B cell (primary cell): ENCODE measurements around the gene SFXN3. TPM values are rescaled to one million over a fixed set of nuclear protein-coding genes. Genes with fewer than 3 reads are reported as not detected.

Source experiments
- ATAC-seq: fragments of 200-7000 bp; cut with Tn5 transposase; one replicate; pipeline ENCODE4 v1.10.0; 2021; ENCODE audit warnings: low read depth, mild to moderate bottlenecking, moderate number of reproducible peaks, moderate library complexity
- CTCF ChIA-PET: fragments of 350-600 bp; sonication (Branson Sonifier 250); formaldehyde crosslinking; loops from one replicate; lab custom pipeline; 2021; ENCODE audit warnings: antibody characterized with exemption, inconsistent platforms; lab: Charles Lee
- POLR2A ChIA-PET: fragments of 350-600 bp; sonication (Branson Sonifier 250); formaldehyde crosslinking; loops from one replicate; lab custom pipeline; 2021; ENCODE audit warnings: antibody characterized with exemption; lab: Charles Lee
- DNase-seq: peaks from one replicate; pipeline ENCODE4 v3.0.0; 2013
- H2AFZ ChIP-seq: 2 replicates; pipeline ENCODE4 v1.6.1; 2012; ENCODE audit warnings: mild to moderate bottlenecking, low read depth, low read length; ENCODE audit not compliant: insufficient read depth, poor library complexity, severe bottlenecking
- H3K27ac ChIP-seq, 2 donors: 1 replicate in 1 of 2; 2 replicates in 1 of 2; pipeline ENCODE4 v1.5.1; 2012 to 2013; ENCODE audit warnings: low read length in 2 of 2, mild to moderate bottlenecking in 2 of 2, moderate library complexity in 1 of 2
- H3K27me3 ChIP-seq, 4 experiments: fragments of 200-600 bp in 1 of 4; sonication (generic) in 1 of 4; replicated peaks in 1 of 4; 1 replicate in 2 of 4; 2 replicates in 2 of 4; pipeline versions ENCODE4 v1.6.1 to v1.7.0; 2013 to 2016; ENCODE audit warnings: low read length in 3 of 4, mild to moderate bottlenecking in 2 of 4, mixed read lengths in 1 of 4, moderate library complexity in 1 of 4; ENCODE audit not compliant: insufficient read depth in 4 of 4, control insufficient read depth in 3 of 4; ENCODE audit errors: control extremely low read depth in 1 of 4
- H3K36me3 ChIP-seq, 2 experiments: replicated peaks in 1 of 2; 1 replicate in 1 of 2; 2 replicates in 1 of 2; pipeline versions ENCODE4 v1.6.1 to v1.7.1; 2013; ENCODE audit warnings: low read length in 1 of 2; ENCODE audit not compliant: insufficient read depth in 2 of 2, control insufficient read depth in 1 of 2; ENCODE audit errors: control extremely low read depth in 1 of 2, extremely low read depth in 1 of 2
- H3K4me1 ChIP-seq, 2 donors: fragments of 200-600 bp in 1 of 2; sonication (generic) in 1 of 2; 1 replicate in 1 of 2; 2 replicates in 1 of 2; pipeline versions ENCODE4 v1.5.1 to v1.6.1; 2013 to 2017; ENCODE audit warnings: low read length in 2 of 2; ENCODE audit not compliant: control insufficient read depth in 2 of 2, insufficient read depth in 2 of 2
- H3K4me2 ChIP-seq: replicated peaks from 2 replicates; pipeline ENCODE3; 2012; ENCODE audit warnings: mild to moderate bottlenecking, low read depth, low read length; ENCODE audit not compliant: poor library complexity, severe bottlenecking
- H3K4me3 ChIP-seq, 5 experiments: fragments of 200-600 bp in 1 of 5; sonication (generic) in 1 of 5; 1 replicate in 3 of 5; 2 replicates in 2 of 5; pipeline versions ENCODE4 v1.5.1 to v1.7.0; 2011 to 2016; ENCODE audit warnings: low read length in 4 of 5, mild to moderate bottlenecking in 4 of 5, low read depth in 2 of 5, control low read depth in 1 of 5, moderate library complexity in 1 of 5; ENCODE audit not compliant: insufficient read depth in 1 of 5; ENCODE audit errors: control extremely low read depth in 1 of 5, extremely low read depth in 1 of 5
- H3K79me2 ChIP-seq: fragments of 200-600 bp; sonication (generic); one replicate; pipeline ENCODE4 v1.6.0; 2016; ENCODE audit warnings: low read length; ENCODE audit not compliant: control insufficient read depth, insufficient read depth
- H3K9ac ChIP-seq: fragments of 200-600 bp; sonication (generic); 2 replicates; pipeline ENCODE4 v1.6.1; 2017; ENCODE audit warnings: mild to moderate bottlenecking, low read length, moderate library complexity
- H3K9me3 ChIP-seq, 3 donors: one replicate each; pipeline versions ENCODE4 v1.6.1 to v1.7.1; 2013; ENCODE audit warnings: low read length in 2 of 3; ENCODE audit not compliant: control insufficient read depth in 2 of 3, insufficient read depth in 1 of 3; ENCODE audit errors: control extremely low read depth in 1 of 3
- H4K20me1 ChIP-seq: 2 replicates; pipeline ENCODE4 v1.6.0; 2012; ENCODE audit warnings: mild to moderate bottlenecking, low read length; ENCODE audit not compliant: insufficient read depth, control insufficient read depth, poor library complexity, severe bottlenecking
- H3K27ac Mint-ChIP-seq: one replicate; pipeline ENCODE4 v1.8.0; 2021; ENCODE audit warnings: mixed read lengths
- H3K27me3 Mint-ChIP-seq: one replicate; pipeline ENCODE4 v1.8.0; 2021; ENCODE audit warnings: mixed read lengths
- H3K4me1 Mint-ChIP-seq: one replicate; pipeline ENCODE4 v1.8.0; 2021; ENCODE audit warnings: mixed read lengths
- H3K4me3 Mint-ChIP-seq: one replicate; pipeline ENCODE4 v1.8.0; 2021; ENCODE audit warnings: mixed read lengths
- H3K9me3 Mint-ChIP-seq: one replicate; pipeline ENCODE4 v1.8.0; 2022; ENCODE audit warnings: mixed read lengths; ENCODE audit not compliant: insufficient read depth
- CTCF ChIP-seq: fragments of 200-600 bp; IDR thresholded peaks from one replicate; pipeline ENCODE4 v1.8.0; 2022; ENCODE audit warnings: antibody characterized with exemption, mild to moderate bottlenecking
- EZH2 ChIP-seq: IDR thresholded peaks from 2 replicates; pipeline ENCODE4 v1.6.1; 2012; ENCODE audit warnings: borderline replicate concordance, low read depth, mild to moderate bottlenecking, moderate library complexity, low read length; ENCODE audit not compliant: insufficient read depth, poor library complexity, severe bottlenecking
- WGBS: methylation state at CpG from one replicate; pipeline ENCODE4 v1.1.5; 2013; ENCODE audit warnings: missing lambda C conversion rate; ENCODE audit not compliant: insufficient coverage; 5-methylcytosine and 5-hydroxymethylcytosine counted together
- intact Hi-C: fragments of 100-400 bp; cut with micrococcal nuclease; formaldehyde crosslinking; loops from one replicate; pipeline ENCODE4 v1.10.0; 2022
- polyA plus RNA-seq: library from polyadenylated mRNA; depleted of rRNA; stranded (reverse); fragments of >200 nt; gene quantifications from 2 replicates; pipeline ENCODE4 v1.2.3, GENCODE V29; 2012
- total RNA-seq, 2 donors: library from RNA; stranded (reverse); fragments of 120-200 nt in 1 of 2; gene quantifications; 1 replicate in 1 of 2; 2 replicates in 1 of 2; pipeline versions ENCODE4 v1.2.3 to v1.2.4, GENCODE V29; 2013 to 2022

SFXN3 gene
- total and polyA plus RNA-seq, 2 donors (not counting 1 experiment from before 2014, with no cell fraction given) = 44.2 to 51.7 TPM

- H3K27me3 Mint-ChIP-seq = no peaks in the 10 kb centered on the region
- ChIA-PET CTCF (interaction anchor here (0.6 to 1.5 kb wide), 3 partner anchors 9 to 62 kb away, joined by 3 to 4 read pairs (median 4); no protein-coding TSS in a partner anchor), POLR2A (no interaction called here)
- Histone ChIP-seq H3K4me2 (no peak overlapping the region), H4K20me1 (peaks cover 19% of the 10 kb centered on the region), H3K27ac (no peak overlapping the region), H3K4me1 (peaks cover 2 to 6% of the 10 kb centered on the region in 2 donors), H3K36me3 (peaks cover 0 to 12% of the 10 kb centered on the region in 2 experiments), H3K27me3 (no peaks in the 10 kb centered on the region), H2AFZ (no peak overlapping the region), H3K79me2 (no peaks in the 10 kb centered on the region), H3K9me3 (no peaks in the 10 kb centered on the region), H3K9ac (no peak overlapping the region), H3K4me3 (no peak overlapping the region)
- H3K4me3 Mint-ChIP-seq = no peak overlapping the region
- ATAC-seq (no peak), DNase-seq (no peak)
- intact Hi-C loops = no loop called here
- no peak overlapping the region for H3K27ac Mint-ChIP-seq
- no peaks in the 10 kb centered on the region for H3K9me3 Mint-ChIP-seq
- TF ChIP-seq CTCF (no peak), EZH2 (no peak)
- H3K4me1 Mint-ChIP-seq = peaks cover 6% of the 10 kb centered on the region
- 98% methylated on average over 19 of the region's 23 CpGs for WGBS
These were observed 25.7 kb upstream of the SFXN3 start for GRCh38 chr10:101005361-101005760.

- no peak for ATAC-seq
- no peaks in the 10 kb centered on the region for H3K9me3 ChIP-seq
- peaks cover 0 to 12% of the 10 kb centered on the region in 2 experiments for H3K36me3 ChIP-seq
- 90% methylated on average over 2 of the region's 4 CpGs for WGBS
- H3K4me3 ChIP-seq = no peak overlapping the region
- H3K79me2 ChIP-seq = no peaks in the 10 kb centered on the region
- Mint-ChIP-seq H3K27ac (no peak overlapping the region), H3K27me3 (no peaks in the 10 kb centered on the region), H3K4me1 (peaks cover 3% of the 10 kb centered on the region), H3K9me3 (no peaks in the 10 kb centered on the region), H3K4me3 (no peak overlapping the region)
- H4K20me1 ChIP-seq = peaks cover 15% of the 10 kb centered on the region
- H3K4me1 ChIP-seq = no peaks in the 10 kb centered on the region
- CTCF ChIA-PET = interaction anchor here (0.6 to 1.1 kb wide), 2 partner anchors 9 to 36 kb away, joined by 3 to 4 read pairs; partner anchors contain the start of gene SEMA4G
- H3K27ac ChIP-seq = no peak overlapping the region
- H3K27me3 ChIP-seq = no peaks in the 10 kb centered on the region
- no peak overlapping the region for H2AFZ ChIP-seq
- H3K9ac ChIP-seq = no peak overlapping the region
- POLR2A ChIA-PET = no interaction called here
- no peak for DNase-seq
- intact Hi-C loops = no loop called here
- H3K4me2 ChIP-seq = no peak overlapping the region
- TF ChIP-seq EZH2 = no peak
- no peak for TF ChIP-seq CTCF
These were observed 25.0 kb upstream of the SFXN3 start for GRCh38 chr10:101005869-101006567.
